Karpas-422 (cell line): ENCODE measurements around the gene MCEE. TPM values are rescaled to one million over a fixed set of nuclear protein-coding genes. Genes with fewer than 3 reads are reported as not detected.
"Not testable (repeated sequence)": the region's sequence is repeated elsewhere in the genome, so short reads cannot be mapped to it uniquely, and the experiment has no call there.

Experiments used
- DNase-seq: peaks from one replicate; pipeline ENCODE4 v3.0.0-alpha.2; 2015
- H2AFZ ChIP-seq: fragments of 200-600 bp; sonication (generic); 2 replicates; pipeline ENCODE4 v1.6.1; 2014; ENCODE audit warnings: antibody characterized with exemption, low read length, mixed read lengths
- H3K27ac ChIP-seq: fragments of 200-600 bp; sonication (generic); 2 replicates; pipeline ENCODE4 v1.5.1; 2014; ENCODE audit warnings: mild to moderate bottlenecking, low read length, moderate library complexity
- H3K27me3 ChIP-seq: fragments of 200-600 bp; sonication (generic); 2 replicates; pipeline ENCODE4 v1.6.1; 2014; ENCODE audit warnings: low read length, mixed read lengths
- H3K36me3 ChIP-seq: fragments of 200-600 bp; sonication (generic); 2 replicates; pipeline ENCODE4 v1.6.1; 2014; ENCODE audit warnings: low read length, mixed read lengths; ENCODE audit not compliant: insufficient read depth
- H3K4me1 ChIP-seq: fragments of 200-600 bp; sonication (generic); 2 replicates; pipeline ENCODE4 v1.6.1; 2014; ENCODE audit warnings: mild to moderate bottlenecking, low read length, mixed read lengths
- H3K4me2 ChIP-seq: fragments of 200-600 bp; sonication (generic); 2 replicates; pipeline ENCODE4 v1.6.1; 2014; ENCODE audit warnings: low read length, low read depth, mild to moderate bottlenecking; ENCODE audit not compliant: poor library complexity, severe bottlenecking
- H3K4me3 ChIP-seq: fragments of 200-600 bp; sonication (generic); 2 replicates; pipeline ENCODE4 v1.5.1; 2014; ENCODE audit warnings: mild to moderate bottlenecking, antibody characterized with exemption, low read length, mixed read lengths
- H3K79me2 ChIP-seq: fragments of 200-600 bp; sonication (generic); 2 replicates; pipeline ENCODE4 v1.6.1; 2014; ENCODE audit warnings: mild to moderate bottlenecking, low read length, mixed read lengths
- H3K9ac ChIP-seq: fragments of 200-600 bp; sonication (generic); 2 replicates; pipeline ENCODE4 v1.6.0; 2014; ENCODE audit warnings: low read length
- H3K9me2 ChIP-seq: fragments of 200-600 bp; sonication (generic), shearing (Covaris generic); replicated peaks from 2 replicates; pipeline ENCODE4 v1.6.0; 2014; ENCODE audit warnings: mild to moderate bottlenecking, low read length, moderate library complexity; ENCODE audit not compliant: insufficient read depth
- H3K9me3 ChIP-seq: fragments of 300-700, 200-600 bp; sonication (generic); 2 replicates; pipeline ENCODE4 v1.6.1; 2014; ENCODE audit warnings: low read length, mixed read lengths
- H4K20me1 ChIP-seq: fragments of 200-600 bp; sonication (generic); 2 replicates; pipeline ENCODE4 v1.6.1; 2014; ENCODE audit warnings: mild to moderate bottlenecking, antibody characterized with exemption, low read length, low read depth; ENCODE audit not compliant: insufficient read depth
- total RNA-seq: library from RNA; depleted of rRNA; stranded (reverse); fragments of >200 nt; shearing (Covaris generic); gene quantifications from 2 replicates; pipeline ENCODE4 v1.2.3, GENCODE V29; 2014; ENCODE audit warnings: low replicate concordance; rRNA removed

The MCEE gene
- total RNA-seq, result 22.3 and 27.9 TPM in 2 replicates

GRCh38 chr2:71130152-71130904 is at the start of gene MCEE, which contains the start of gene MPHOSPH10:
Gene MCEE, minus strand, starts transcription at chr2:71130229. Its CDS starts 10 bp downstream, at chr2:71130219.
Gene MPHOSPH10, plus strand, starts transcription at chr2:71130634. Its CDS starts 32 bp downstream, at chr2:71130666.
- Histone ChIP-seq H3K79me2 (peaks cover 90% of the 10 kb centered on the region), H3K9ac (peak within 1 kb of the TSS; percentile 88), H3K27me3 (no peaks in the 10 kb centered on the region), H3K4me2 (peak within 1 kb of the TSS; percentile 77), H3K9me3 (no peaks in the 10 kb centered on the region), H3K27ac (peak within 1 kb of the TSS; percentile 66), H3K9me2 (no peaks in the 10 kb centered on the region), H3K4me1 (peaks cover 47% of the 10 kb centered on the region), H3K4me3 (peak within 1 kb of the TSS; percentile 91), H3K36me3 (peaks cover 35% of the 10 kb centered on the region), H2AFZ (peak within 1 kb of the TSS; percentile 98), H4K20me1 (peaks cover 6% of the 10 kb centered on the region; the same call in 1 of the 2 replicates)
- DNase-seq, result peak; percentile 98

- not testable (repeated sequence) for H3K4me3 ChIP-seq, DNase-seq, H3K9me2 ChIP-seq, H2AFZ ChIP-seq, H3K4me2 ChIP-seq, H3K36me3 ChIP-seq, H3K79me2 ChIP-seq, H3K4me1 ChIP-seq, H3K27me3 ChIP-seq, H4K20me1 ChIP-seq, H3K27ac ChIP-seq, H3K9ac ChIP-seq, H3K9me3 ChIP-seq
Measured at GRCh38 chr2:71178836-71179235, 48.8 kb upstream of the MCEE start.

- Histone ChIP-seq H2AFZ (no peak overlapping the region), H4K20me1 (no peaks in the 10 kb centered on the region), H3K27me3 (no peaks in the 10 kb centered on the region)
Measured at GRCh38 chr2:71174207-71174606, 44.2 kb upstream of the MCEE start.

GRCh38 chr2:71173096-71173495 is 43.1 kb upstream of the MCEE start:
- Histone ChIP-seq H3K79me2 (no peaks in the 10 kb centered on the region), H3K36me3 (no peaks in the 10 kb centered on the region), H3K9me2 (no peaks in the 10 kb centered on the region), H4K20me1 (no peaks in the 10 kb centered on the region), H3K4me3 (no peak overlapping the region), H3K9ac (no peak overlapping the region), H2AFZ (no peak overlapping the region), H3K27ac (no peak overlapping the region), H3K9me3 (no peaks in the 10 kb centered on the region), H3K4me1 (no peaks in the 10 kb centered on the region), H3K27me3 (no peaks in the 10 kb centered on the region), H3K4me2 (no peak overlapping the region)
- no peak for DNase-seq

More at GRCh38 chr2:71174207-71174606, 44.2 kb upstream of the MCEE start:
- H3K9ac ChIP-seq, result no peak overlapping the region
- H3K9me3 ChIP-seq, result no peaks in the 10 kb centered on the region
- H3K4me3 ChIP-seq, result no peak overlapping the region
- no peak overlapping the region for H3K4me2 ChIP-seq
- H3K4me1 ChIP-seq, result no peaks in the 10 kb centered on the region
- DNase-seq, result no peak
- H3K79me2 ChIP-seq, result no peaks in the 10 kb centered on the region
- H3K27ac ChIP-seq, result no peak overlapping the region
- no peaks in the 10 kb centered on the region for H3K9me2 ChIP-seq
- no peaks in the 10 kb centered on the region for H3K36me3 ChIP-seq

- Histone ChIP-seq H3K9me3 (no peaks in the 10 kb centered on the region), H3K79me2 (no peaks in the 10 kb centered on the region), H3K4me1 (peaks cover 11% of the 10 kb centered on the region), H3K27ac (no peak overlapping the region), H3K36me3 (no peaks in the 10 kb centered on the region), H3K9me2 (no peaks in the 10 kb centered on the region), H2AFZ (no peak overlapping the region), H3K9ac (peak overlapping the region; percentile 18; the same call in 1 of the 2 replicates), H3K27me3 (no peaks in the 10 kb centered on the region), H3K4me3 (no peak overlapping the region), H3K4me2 (peak overlapping the region; percentile 22), H4K20me1 (no peaks in the 10 kb centered on the region)
- no peak for DNase-seq
Measured at GRCh38 chr2:71166812-71167211, 36.8 kb upstream of the MCEE start.

- Histone ChIP-seq H3K36me3 (no peaks in the 10 kb centered on the region), H2AFZ (no peak overlapping the region), H3K4me2 (no peak overlapping the region), H3K9me2 (no peaks in the 10 kb centered on the region), H3K9ac (no peak overlapping the region), H3K79me2 (no peaks in the 10 kb centered on the region), H3K4me1 (peaks cover 7% of the 10 kb centered on the region), H3K9me3 (no peaks in the 10 kb centered on the region), H4K20me1 (no peaks in the 10 kb centered on the region; the same call in 1 of the 2 replicates), H3K4me3 (no peak overlapping the region), H3K27me3 (no peaks in the 10 kb centered on the region), H3K27ac (no peak overlapping the region)
- peak; percentile 89 for DNase-seq
Measured at GRCh38 chr2:71157124-71157793, 27.2 kb upstream of the MCEE start.

GRCh38 chr2:71156573-71156972 is 26.5 kb upstream of the MCEE start:
- H3K4me2 ChIP-seq, result no peak overlapping the region

GRCh38 chr2:71155846-71156245 is 25.8 kb upstream of the MCEE start:
- H2AFZ ChIP-seq, result no peak overlapping the region
- no peak overlapping the region for H3K4me3 ChIP-seq
- no peak overlapping the region for H3K27ac ChIP-seq
- H3K27me3 ChIP-seq, result no peaks in the 10 kb centered on the region
- H3K79me2 ChIP-seq, result no peaks in the 10 kb centered on the region
- H3K36me3 ChIP-seq, result no peaks in the 10 kb centered on the region
- H3K9ac ChIP-seq, result no peak overlapping the region
- H3K4me2 ChIP-seq, result no peak overlapping the region
- peaks cover 7% of the 10 kb centered on the region for H3K4me1 ChIP-seq
- no peaks in the 10 kb centered on the region for H3K9me3 ChIP-seq
- H3K9me2 ChIP-seq, result no peaks in the 10 kb centered on the region
- DNase-seq, result no peak
- peaks cover 7% of the 10 kb centered on the region for H4K20me1 ChIP-seq

More at GRCh38 chr2:71156573-71156972, 26.5 kb upstream of the MCEE start:
- no peak overlapping the region for H2AFZ ChIP-seq
- H3K9me3 ChIP-seq, result no peaks in the 10 kb centered on the region
- peaks cover 5% of the 10 kb centered on the region for H4K20me1 ChIP-seq
- peak; percentile 49 for DNase-seq
- no peaks in the 10 kb centered on the region for H3K79me2 ChIP-seq
- H3K4me1 ChIP-seq, result peaks cover 7% of the 10 kb centered on the region
- no peak overlapping the region for H3K9ac ChIP-seq
- H3K9me2 ChIP-seq, result no peaks in the 10 kb centered on the region
- no peak overlapping the region for H3K27ac ChIP-seq
- no peak overlapping the region for H3K4me3 ChIP-seq
- no peaks in the 10 kb centered on the region for H3K36me3 ChIP-seq
- H3K27me3 ChIP-seq, result no peaks in the 10 kb centered on the region
